Measurements from ENCODE around the gene SPATA25.

Gene SPATA25

DNA sequence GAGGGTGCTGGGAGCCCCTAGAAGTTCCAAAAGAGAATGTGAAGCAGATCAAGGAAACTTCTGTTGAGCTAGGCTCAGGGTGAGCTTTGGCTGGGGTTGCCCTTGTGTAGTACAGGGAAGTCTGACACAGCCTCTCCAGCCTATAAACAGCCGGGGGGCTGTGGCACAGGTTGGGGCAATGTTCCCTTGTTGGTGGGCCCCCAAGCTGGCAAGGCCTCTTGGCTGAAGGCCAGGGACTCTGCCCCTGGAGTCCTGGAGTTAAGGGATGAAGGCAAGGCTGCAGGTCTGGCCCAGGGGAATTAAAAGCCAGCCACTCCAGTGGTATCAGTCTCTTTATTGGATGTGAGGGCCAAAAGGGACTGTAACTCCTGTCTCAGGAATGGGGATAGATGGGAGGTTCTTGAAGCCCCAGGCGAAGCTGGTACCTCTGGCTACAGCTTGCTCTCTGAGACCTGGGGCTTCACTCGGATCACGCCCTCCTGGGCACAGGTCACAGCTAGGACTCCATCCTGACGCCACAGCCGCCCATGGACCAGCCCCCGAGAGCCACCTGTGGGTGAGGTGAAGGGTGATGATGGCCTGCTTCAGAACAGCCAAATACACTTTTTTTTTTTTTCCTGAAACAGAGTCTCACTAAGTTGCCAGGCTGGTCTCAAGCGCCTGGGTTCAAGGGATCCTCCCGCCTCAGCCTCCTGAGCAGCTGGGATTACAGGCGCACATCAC lies 45.9 kb downstream of the SPATA25 start:
- H3F3A ChIP-seq (ENCODE audit: insufficient read depth) = no peaks in the 10 kb centered on the region
- H3K79me2 ChIP-seq (ENCODE audit: insufficient read depth, low read length) = no peaks in the 10 kb centered on the region
- no peak overlapping the region for H3K27ac ChIP-seq (ENCODE audit: low read depth, low read length)
- H3K9ac ChIP-seq (ENCODE audit: low read length) = no peak overlapping the region
- H3K4me3 ChIP-seq (ENCODE audit: insufficient read depth, low read length, poor library complexity, severe bottlenecking) = no peak overlapping the region
- TF ChIP-seq CTCF (IDR thresholded peaks at IDR 0.05; ENCODE audit: insufficient read depth, low read length, poor library complexity, severe bottlenecking) (no peak), EZH2phosphoT487 (conservative IDR thresholded peaks at IDR 0.05; ENCODE audit: low read length) (no peak)
- no peak overlapping the region for H2AFZ ChIP-seq (ENCODE audit: low read depth, low read length, severe bottlenecking)
- H3K36me3 ChIP-seq (ENCODE audit: low read length) = no peaks in the 10 kb centered on the region
- no peaks in the 10 kb centered on the region for H3K9me2 ChIP-seq (replicated peaks; ENCODE audit: insufficient read depth, low read length)
- no peaks in the 10 kb centered on the region for H3K9me3 ChIP-seq (ENCODE audit: insufficient read depth, low read length)
- H3K27me3 ChIP-seq (ENCODE audit: low read length) = no peaks in the 10 kb centered on the region
- H4K20me1 ChIP-seq (ENCODE audit: low read depth, low read length) = no peaks in the 10 kb centered on the region
- no peak overlapping the region for H3K4me2 ChIP-seq (ENCODE audit: low read depth, low read length, poor library complexity, severe bottlenecking)

DNA sequence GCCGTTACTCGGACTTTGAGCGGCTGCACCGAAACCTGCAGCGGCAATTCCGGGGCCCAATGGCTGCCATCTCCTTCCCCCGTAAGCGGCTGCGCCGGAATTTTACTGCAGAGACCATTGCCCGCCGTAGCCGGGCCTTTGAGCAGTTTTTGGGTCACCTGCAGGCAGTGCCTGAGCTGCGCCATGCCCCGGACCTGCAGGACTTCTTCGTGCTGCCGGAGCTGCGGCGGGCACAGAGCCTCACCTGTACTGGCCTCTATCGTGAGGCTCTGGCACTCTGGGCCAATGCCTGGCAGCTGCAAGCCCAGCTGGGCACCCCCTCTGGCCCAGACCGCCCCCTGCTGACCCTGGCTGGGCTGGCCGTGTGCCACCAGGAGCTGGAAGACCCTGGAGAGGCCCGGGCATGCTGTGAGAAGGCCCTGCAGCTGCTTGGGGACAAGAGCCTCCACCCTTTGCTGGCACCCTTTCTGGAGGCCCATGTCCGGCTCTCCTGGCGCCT lies 46.7 kb downstream of the SPATA25 start:
- Histone ChIP-seq H3K79me2 (ENCODE audit: insufficient read depth, low read length) (no peaks in the 10 kb centered on the region), H3K27ac (ENCODE audit: low read depth, low read length) (no peak overlapping the region)
- no peak for TF ChIP-seq EZH2phosphoT487 (conservative IDR thresholded peaks at IDR 0.05; ENCODE audit: low read length)
- no peak for TF ChIP-seq CTCF (IDR thresholded peaks at IDR 0.05; ENCODE audit: insufficient read depth, low read length, poor library complexity, severe bottlenecking)

GRCh38 chr20:45836841-45837240 lies 50.6 kb downstream of the SPATA25 start:
- no peak for TF ChIP-seq CTCF (IDR thresholded peaks at IDR 0.05; ENCODE audit: insufficient read depth, low read length, poor library complexity, severe bottlenecking)
- TF ChIP-seq EZH2phosphoT487 (conservative IDR thresholded peaks at IDR 0.05; ENCODE audit: low read length) = no peak
- Histone ChIP-seq H2AFZ (ENCODE audit: low read depth, low read length, severe bottlenecking) (no peak overlapping the region), H3K9me3 (ENCODE audit: insufficient read depth, low read length) (no peaks in the 10 kb centered on the region), H3K9ac (ENCODE audit: low read length) (no peak overlapping the region), H3K27ac (ENCODE audit: low read depth, low read length) (no peak overlapping the region), H3K4me2 (ENCODE audit: low read depth, low read length, poor library complexity, severe bottlenecking) (no peak overlapping the region), H4K20me1 (ENCODE audit: low read depth, low read length) (no peaks in the 10 kb centered on the region), H3F3A (ENCODE audit: insufficient read depth) (no peaks in the 10 kb centered on the region), H3K9me2 (replicated peaks; ENCODE audit: insufficient read depth, low read length) (no peaks in the 10 kb centered on the region), H3K36me3 (ENCODE audit: low read length) (no peaks in the 10 kb centered on the region), H3K27me3 (ENCODE audit: low read length) (no peaks in the 10 kb centered on the region), H3K4me3 (ENCODE audit: insufficient read depth, low read length, poor library complexity, severe bottlenecking) (no peak overlapping the region), H3K79me2 (ENCODE audit: insufficient read depth, low read length) (no peaks in the 10 kb centered on the region)

More for the DNA sequence above, 46.7 kb downstream of the SPATA25 start:
- H3K9me3 ChIP-seq (ENCODE audit: insufficient read depth, low read length) = no peaks in the 10 kb centered on the region
- H3K9ac ChIP-seq (ENCODE audit: low read length) = no peak overlapping the region
- no peak overlapping the region for H2AFZ ChIP-seq (ENCODE audit: low read depth, low read length, severe bottlenecking)
- H3K4me3 ChIP-seq (ENCODE audit: insufficient read depth, low read length, poor library complexity, severe bottlenecking) = no peak overlapping the region
- H3K9me2 ChIP-seq (replicated peaks; ENCODE audit: insufficient read depth, low read length) = no peaks in the 10 kb centered on the region
- H3F3A ChIP-seq (ENCODE audit: insufficient read depth) = no peaks in the 10 kb centered on the region
- H3K27me3 ChIP-seq (ENCODE audit: low read length) = no peaks in the 10 kb centered on the region
- no peaks in the 10 kb centered on the region for H3K36me3 ChIP-seq (ENCODE audit: low read length)
- H4K20me1 ChIP-seq (ENCODE audit: low read depth, low read length) = no peaks in the 10 kb centered on the region
- no peak overlapping the region for H3K4me2 ChIP-seq (ENCODE audit: low read depth, low read length, poor library complexity, severe bottlenecking)
